22Rv1 (cell line): ENCODE results near the gene UGP2.

Experiments
- ZFX ChIP-seq: fragments of 450-650 bp; IDR thresholded peaks from 2 replicates; pipeline ENCODE4 v1.6.1; 2017; ENCODE audit warnings: antibody characterized with exemption, borderline replicate concordance
- TF ChIP-seq, protein P1 (sequence below): fragments of 450-650 bp; IDR thresholded peaks from 2 replicates; pipeline ENCODE4 v1.5.1; 2017; ENCODE audit warnings: mild to moderate bottlenecking

GRCh38 chr2:63805412-63805811, 36.3 kb upstream of the UGP2 start:
- TF ChIP-seq, protein P1, sequence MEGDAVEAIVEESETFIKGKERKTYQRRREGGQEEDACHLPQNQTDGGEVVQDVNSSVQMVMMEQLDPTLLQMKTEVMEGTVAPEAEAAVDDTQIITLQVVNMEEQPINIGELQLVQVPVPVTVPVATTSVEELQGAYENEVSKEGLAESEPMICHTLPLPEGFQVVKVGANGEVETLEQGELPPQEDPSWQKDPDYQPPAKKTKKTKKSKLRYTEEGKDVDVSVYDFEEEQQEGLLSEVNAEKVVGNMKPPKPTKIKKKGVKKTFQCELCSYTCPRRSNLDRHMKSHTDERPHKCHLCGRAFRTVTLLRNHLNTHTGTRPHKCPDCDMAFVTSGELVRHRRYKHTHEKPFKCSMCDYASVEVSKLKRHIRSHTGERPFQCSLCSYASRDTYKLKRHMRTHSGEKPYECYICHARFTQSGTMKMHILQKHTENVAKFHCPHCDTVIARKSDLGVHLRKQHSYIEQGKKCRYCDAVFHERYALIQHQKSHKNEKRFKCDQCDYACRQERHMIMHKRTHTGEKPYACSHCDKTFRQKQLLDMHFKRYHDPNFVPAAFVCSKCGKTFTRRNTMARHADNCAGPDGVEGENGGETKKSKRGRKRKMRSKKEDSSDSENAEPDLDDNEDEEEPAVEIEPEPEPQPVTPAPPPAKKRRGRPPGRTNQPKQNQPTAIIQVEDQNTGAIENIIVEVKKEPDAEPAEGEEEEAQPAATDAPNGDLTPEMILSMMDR, result no peak
- TF ChIP-seq ZFX, result no peak
